Astrocyte (in vitro differentiated cells and primary cell): ENCODE data around the gene MRPL55. TPM values are rescaled to one million over a fixed set of nuclear protein-coding genes. Genes with fewer than 3 reads are reported as not detected.
A peak's percentile ranks its signal among the peaks of the same experiment; 100 is the strongest.
"Not testable (repeated sequence)": the region's sequence is repeated elsewhere in the genome, so short reads cannot be mapped to it uniquely, and the experiment has no call there.

ENCODE experiments used
- DNase-seq: peaks from one replicate; pipeline ENCODE4 v3.0.0-alpha.2; 2010; ENCODE audit warnings: low read depth
- FAIRE-seq: peaks from 2 replicates; lab custom pipeline; 2011; peaks lifted over from hg19 to GRCh38; lab: Jason Lieb, UNC
- H2AFZ ChIP-seq: 2 replicates; pipeline ENCODE4 v1.6.0; 2012; ENCODE audit warnings: low read depth, low read length, inconsistent platforms
- H3K27ac ChIP-seq: 2 replicates; pipeline ENCODE4 v1.5.1; 2011; ENCODE audit warnings: low read depth, low read length, inconsistent platforms
- H3K27me3 ChIP-seq: 2 replicates; pipeline ENCODE4 v1.6.0; 2011; ENCODE audit warnings: low read length, inconsistent platforms; ENCODE audit not compliant: insufficient read depth
- H3K36me3 ChIP-seq: 2 replicates; pipeline ENCODE4 v1.5.1; 2011; ENCODE audit warnings: low read length, inconsistent platforms; ENCODE audit not compliant: insufficient read depth
- H3K4me1 ChIP-seq: 2 replicates; pipeline ENCODE4 v1.5.1; 2011; ENCODE audit warnings: low read length, inconsistent platforms; ENCODE audit not compliant: insufficient read depth
- H3K4me2 ChIP-seq: 2 replicates; pipeline ENCODE4 v1.6.0; 2012; ENCODE audit warnings: low read length, inconsistent platforms
- H3K4me3 ChIP-seq: 2 replicates; pipeline ENCODE4 v1.5.1; 2011; ENCODE audit warnings: low read depth, mild to moderate bottlenecking, low read length, inconsistent platforms; ENCODE audit not compliant: insufficient read depth
- H3K79me2 ChIP-seq: 2 replicates; pipeline ENCODE4 v1.6.0; 2012; ENCODE audit warnings: mild to moderate bottlenecking, low read length, inconsistent platforms; ENCODE audit not compliant: insufficient read depth
- H3K9ac ChIP-seq: 2 replicates; pipeline ENCODE4 v1.6.0; 2012; ENCODE audit warnings: mild to moderate bottlenecking, low read length, inconsistent platforms
- H3K9me3 ChIP-seq: 2 replicates; pipeline ENCODE4 v1.5.1; 2012; ENCODE audit warnings: low read depth, mild to moderate bottlenecking, low read length, inconsistent platforms; ENCODE audit not compliant: insufficient read depth
- H4K20me1 ChIP-seq: 2 replicates; pipeline ENCODE4 v1.6.0; 2012; ENCODE audit warnings: low read length, inconsistent platforms; ENCODE audit not compliant: insufficient read depth
- H3K27ac Mint-ChIP-seq: one replicate; pipeline ENCODE4 v1.8.0; 2021; ENCODE audit warnings: mild to moderate bottlenecking, mixed read lengths; ENCODE audit not compliant: unreplicated experiment
- H3K27me3 Mint-ChIP-seq: one replicate; pipeline ENCODE4 v1.8.0; 2021; ENCODE audit warnings: low read depth, mixed read lengths; ENCODE audit not compliant: unreplicated experiment
- H3K36me3 Mint-ChIP-seq: one replicate; pipeline ENCODE4 v1.8.0; 2021; ENCODE audit warnings: low read depth, mixed read lengths; ENCODE audit not compliant: unreplicated experiment
- H3K4me1 Mint-ChIP-seq: one replicate; pipeline ENCODE4 v1.8.0; 2021; ENCODE audit warnings: low read depth, mixed read lengths; ENCODE audit not compliant: unreplicated experiment
- H3K4me3 Mint-ChIP-seq: one replicate; pipeline ENCODE4 v1.8.0; 2021; ENCODE audit warnings: mild to moderate bottlenecking, moderate library complexity, mixed read lengths; ENCODE audit not compliant: unreplicated experiment
- H3K9me3 Mint-ChIP-seq: one replicate; pipeline ENCODE4 v1.8.0; 2021; ENCODE audit warnings: mild to moderate bottlenecking, mixed read lengths; ENCODE audit not compliant: unreplicated experiment
- EZH2 ChIP-seq: IDR thresholded peaks from 2 replicates; pipeline ENCODE4 v1.6.1; 2012; ENCODE audit warnings: mild to moderate bottlenecking, low read length, inconsistent platforms; ENCODE audit not compliant: insufficient read depth
- total RNA-seq: library from RNA; stranded (reverse); gene quantifications from 2 replicates; pipeline ENCODE4 v1.2.1, GENCODE V29; 2021
- TF ChIP-seq, protein P1 (sequence below): IDR thresholded peaks from 2 replicates; pipeline ENCODE4 v1.5.1; 2011; ENCODE audit warnings: low read depth, mild to moderate bottlenecking, inconsistent platforms, low read length, moderate library complexity; ENCODE audit not compliant: insufficient read depth

The MRPL55 gene
- total RNA-seq, 1 donor from 2014 or later = 50.8 TPM

DNA sequence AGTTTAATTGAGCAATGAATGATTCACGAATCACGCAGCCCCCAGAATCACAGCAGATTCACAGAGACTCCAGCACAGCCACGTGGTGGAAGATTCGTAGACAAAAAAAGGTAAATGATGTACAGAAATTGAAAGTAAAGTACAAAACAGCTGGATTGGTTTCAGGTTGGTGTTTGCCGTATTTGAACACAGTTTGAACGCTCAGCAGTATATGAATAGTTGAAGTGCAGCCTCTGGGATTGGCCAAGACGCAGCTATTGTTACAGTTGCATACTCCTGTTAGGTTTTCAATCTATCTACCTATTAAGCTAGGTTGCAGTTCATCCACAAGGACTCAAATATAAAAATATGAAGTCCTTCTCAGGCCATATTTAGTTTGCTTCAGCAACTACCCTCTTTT, 3.1 kb upstream of the MRPL55 start:
- Histone ChIP-seq H3K27ac (no peak overlapping the region), H3K9ac (no peak overlapping the region), H3K4me1 (peaks cover 10% of the 10 kb centered on the region), H3K4me2 (no peak overlapping the region), H4K20me1 (no peaks in the 10 kb centered on the region), H3K79me2 (peaks cover 19% of the 10 kb centered on the region), H3K36me3 (no peaks in the 10 kb centered on the region), H3K9me3 (no peaks in the 10 kb centered on the region), H2AFZ (no peak overlapping the region), H3K4me3 (no peak overlapping the region), H3K27me3 (no peaks in the 10 kb centered on the region)
- Mint-ChIP-seq H3K4me3 (no peak overlapping the region), H3K36me3 (no peaks in the 10 kb centered on the region), H3K27me3 (no peaks in the 10 kb centered on the region), H3K9me3 (no peaks in the 10 kb centered on the region), H3K4me1 (peaks cover 4% of the 10 kb centered on the region), H3K27ac (no peak overlapping the region)
- FAIRE-seq = no peak
- no peak for DNase-seq
- TF ChIP-seq, protein P1, sequence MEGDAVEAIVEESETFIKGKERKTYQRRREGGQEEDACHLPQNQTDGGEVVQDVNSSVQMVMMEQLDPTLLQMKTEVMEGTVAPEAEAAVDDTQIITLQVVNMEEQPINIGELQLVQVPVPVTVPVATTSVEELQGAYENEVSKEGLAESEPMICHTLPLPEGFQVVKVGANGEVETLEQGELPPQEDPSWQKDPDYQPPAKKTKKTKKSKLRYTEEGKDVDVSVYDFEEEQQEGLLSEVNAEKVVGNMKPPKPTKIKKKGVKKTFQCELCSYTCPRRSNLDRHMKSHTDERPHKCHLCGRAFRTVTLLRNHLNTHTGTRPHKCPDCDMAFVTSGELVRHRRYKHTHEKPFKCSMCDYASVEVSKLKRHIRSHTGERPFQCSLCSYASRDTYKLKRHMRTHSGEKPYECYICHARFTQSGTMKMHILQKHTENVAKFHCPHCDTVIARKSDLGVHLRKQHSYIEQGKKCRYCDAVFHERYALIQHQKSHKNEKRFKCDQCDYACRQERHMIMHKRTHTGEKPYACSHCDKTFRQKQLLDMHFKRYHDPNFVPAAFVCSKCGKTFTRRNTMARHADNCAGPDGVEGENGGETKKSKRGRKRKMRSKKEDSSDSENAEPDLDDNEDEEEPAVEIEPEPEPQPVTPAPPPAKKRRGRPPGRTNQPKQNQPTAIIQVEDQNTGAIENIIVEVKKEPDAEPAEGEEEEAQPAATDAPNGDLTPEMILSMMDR = no peak
- no peak for TF ChIP-seq EZH2

DNA sequence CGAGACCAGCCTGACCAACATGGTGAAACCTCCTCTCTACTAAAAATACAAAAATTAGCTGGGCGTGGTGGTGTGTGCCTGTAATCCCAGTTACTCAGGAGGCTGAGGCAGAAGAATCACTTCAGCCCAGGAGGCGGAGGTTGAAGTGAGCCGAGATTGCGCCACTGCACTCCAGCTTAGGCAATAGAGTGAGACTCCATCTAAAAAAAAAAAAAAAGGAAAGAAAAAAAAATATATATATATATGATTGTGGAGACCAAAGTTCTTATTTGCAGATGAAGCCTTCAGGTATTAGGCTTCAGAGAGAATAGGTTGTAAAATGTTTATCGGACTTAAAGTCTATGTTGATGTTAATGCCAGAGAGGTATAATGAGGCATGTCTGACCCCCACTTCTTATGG, 2.2 kb upstream of the MRPL55 start:
- not testable (repeated sequence) for H3K9ac ChIP-seq, H3K4me2 ChIP-seq, H3K27ac ChIP-seq, H3K4me1 Mint-ChIP-seq, H3K27me3 ChIP-seq, H3K27ac Mint-ChIP-seq, H3K36me3 ChIP-seq, H3K4me3 ChIP-seq, FAIRE-seq, H4K20me1 ChIP-seq, H3K4me3 Mint-ChIP-seq, H3K9me3 Mint-ChIP-seq, H2AFZ ChIP-seq, H3K36me3 Mint-ChIP-seq, H3K9me3 ChIP-seq, DNase-seq, H3K27me3 Mint-ChIP-seq
- peaks cover 23% of the 10 kb centered on the region for H3K79me2 ChIP-seq
- H3K4me1 ChIP-seq = peaks cover 10% of the 10 kb centered on the region

DNA sequence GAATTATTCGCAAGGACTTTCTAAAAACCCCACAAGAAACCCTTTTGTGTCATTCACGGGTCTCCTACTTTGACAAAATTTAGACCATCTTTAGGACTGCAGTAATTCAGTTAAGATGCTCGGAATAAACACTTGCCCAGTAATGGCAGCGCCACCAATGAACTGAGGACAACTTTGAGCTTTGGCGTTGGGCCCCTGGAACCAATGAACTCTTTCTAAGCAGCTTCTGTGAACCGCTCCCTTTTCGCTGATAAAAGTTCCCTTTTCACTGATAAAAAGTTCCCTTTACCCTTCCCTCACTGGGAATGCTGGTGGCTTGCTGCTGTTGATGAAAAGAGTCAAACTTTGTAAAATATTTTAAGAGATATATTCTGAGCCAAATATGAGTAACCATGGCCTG, 1.5 kb upstream of the MRPL55 start:
- no peaks in the 10 kb centered on the region for H3K27me3 ChIP-seq
- H2AFZ ChIP-seq = no peak overlapping the region
- H3K36me3 ChIP-seq = no peaks in the 10 kb centered on the region
- DNase-seq = no peak
- no peak overlapping the region for H3K27ac Mint-ChIP-seq
- H3K27me3 Mint-ChIP-seq = no peaks in the 10 kb centered on the region
- no peak overlapping the region for H3K4me2 ChIP-seq
- H3K4me1 Mint-ChIP-seq = peaks cover 4% of the 10 kb centered on the region
- H3K4me3 ChIP-seq = no peak overlapping the region
- H3K27ac ChIP-seq = no peak overlapping the region
- H3K4me3 Mint-ChIP-seq = peak overlapping the region; percentile 62
- H3K9me3 Mint-ChIP-seq = no peaks in the 10 kb centered on the region
- H3K4me1 ChIP-seq = peaks cover 10% of the 10 kb centered on the region
- TF ChIP-seq, protein P1 = no peak
- TF ChIP-seq EZH2 = no peak
- H3K9ac ChIP-seq = no peak overlapping the region
- H4K20me1 ChIP-seq = no peaks in the 10 kb centered on the region
- peaks cover 4% of the 10 kb centered on the region for H3K36me3 Mint-ChIP-seq
- peaks cover 23% of the 10 kb centered on the region for H3K79me2 ChIP-seq
- no peak for FAIRE-seq
- no peaks in the 10 kb centered on the region for H3K9me3 ChIP-seq
